ENCODE measurements around the gene ALMS1. TPM values are rescaled to one million over a fixed set of nuclear protein-coding genes. Genes with fewer than 3 reads are reported as not detected.
"Not testable (repeated sequence)": the region's sequence is repeated elsewhere in the genome, so short reads cannot be mapped to it uniquely, and the experiment has no call there.

The ALMS1 gene
- total and polyA plus RNA-seq, 4 donors = 7.2 to 58.0 (median 20.5) TPM

- H3K9me3 ChIP-seq (ENCODE audit: control insufficient read depth in 4 of 4, insufficient read depth in 3 of 4, low read length in 3 of 4) = peaks cover 0 to 12% (median 3%) of the 10 kb centered on the region in 4 donors
- no peak for DNase-seq
- no peak for ATAC-seq (ENCODE audit: insufficient read depth, low FRiP score)
- no peak for TF ChIP-seq CTCF (IDR thresholded peaks at IDR 0.05; ENCODE audit: control extremely low read depth, extremely low read depth)
- no peak overlapping the region for H3K9ac ChIP-seq (ENCODE audit: insufficient read depth in 1 of 2, low read length in 2 of 2)
- H3K4me1 ChIP-seq (ENCODE audit: control insufficient read depth in 5 of 5, insufficient read depth in 5 of 5, low read length in 5 of 5) = peaks cover 0 to 1% (median 0%) of the 10 kb centered on the region in 5 donors
- H3K27me3 ChIP-seq (ENCODE audit: control insufficient read depth in 3 of 3, insufficient read depth in 3 of 3, low read length in 2 of 3) = no peaks in the 10 kb centered on the region
- WGBS, 2 donors = 96 to 100% methylated on average over 1 of the region's 1 CpG
- no peak overlapping the region for H3K4me3 ChIP-seq
- H3K36me3 ChIP-seq (ENCODE audit: control insufficient read depth in 4 of 4, insufficient read depth in 4 of 4, low read length in 4 of 4) = peaks cover 0 to 19% (median 7%) of the 10 kb centered on the region in 4 donors
- H3K27ac ChIP-seq (ENCODE audit: low read depth in 1 of 2, low read length in 1 of 2) = no peak overlapping the region
Observed at GRCh38 chr2:73516033-73516432, 130.4 kb downstream of the ALMS1 start.

- Histone ChIP-seq H3K4me3 (no peak overlapping the region), H3K27ac (ENCODE audit: low read depth in 1 of 2, low read length in 1 of 2) (no peak overlapping the region), H3K27me3 (ENCODE audit: control insufficient read depth in 3 of 3, insufficient read depth in 3 of 3, low read length in 2 of 3) (no peaks in the 10 kb centered on the region), H3K36me3 (ENCODE audit: control insufficient read depth in 4 of 4, insufficient read depth in 4 of 4, low read length in 4 of 4) (peaks cover 9 to 31% (median 11%) of the 10 kb centered on the region in 4 donors), H3K9me3 (ENCODE audit: control insufficient read depth in 4 of 4, insufficient read depth in 3 of 4, low read length in 3 of 4) (peaks cover 0 to 9% (median 5%) of the 10 kb centered on the region in 4 donors), H3K4me1 (ENCODE audit: control insufficient read depth in 5 of 5, insufficient read depth in 5 of 5, low read length in 5 of 5) (no peaks in the 10 kb centered on the region), H3K9ac (ENCODE audit: insufficient read depth in 1 of 2, low read length in 2 of 2) (no peak overlapping the region)
- TF ChIP-seq CTCF (IDR thresholded peaks at IDR 0.05; ENCODE audit: control extremely low read depth, extremely low read depth) = no peak
- 91 to 100% methylated on average over 1 of the region's 1 CpG for WGBS, 2 donors
- no peak for ATAC-seq (ENCODE audit: insufficient read depth, low FRiP score)
- no peak for DNase-seq
Observed at GRCh38 chr2:73528688-73529087, 143.1 kb downstream of the ALMS1 start.

GRCh38 chr2:73530773-73531172 is 145.1 kb downstream of the ALMS1 start:
- not testable (repeated sequence) for DNase-seq; H3K27ac ChIP-seq (ENCODE audit: low read depth in 1 of 2, low read length in 1 of 2); ATAC-seq (ENCODE audit: insufficient read depth, low FRiP score); H3K4me3 ChIP-seq; H3K27me3 ChIP-seq (ENCODE audit: control insufficient read depth in 3 of 3, insufficient read depth in 3 of 3, low read length in 2 of 3); H3K9ac ChIP-seq (ENCODE audit: insufficient read depth in 1 of 2, low read length in 2 of 2); H3K4me1 ChIP-seq (ENCODE audit: control insufficient read depth in 5 of 5, insufficient read depth in 5 of 5, low read length in 5 of 5); H3K9me3 ChIP-seq (ENCODE audit: control insufficient read depth in 4 of 4, insufficient read depth in 3 of 4, low read length in 3 of 4)
- WGBS, 2 donors = 94 to 99% methylated on average over 4 of the region's 4 CpGs
- H3K36me3 ChIP-seq (ENCODE audit: control insufficient read depth in 4 of 4, insufficient read depth in 4 of 4, low read length in 4 of 4) = peaks cover 8 to 19% (median 12%) of the 10 kb centered on the region in 4 donors

- Histone ChIP-seq H3K9ac (ENCODE audit: insufficient read depth in 1 of 2, low read length in 2 of 2) (no peak overlapping the region), H3K4me3 (no peak overlapping the region), H3K9me3 (ENCODE audit: control insufficient read depth in 4 of 4, insufficient read depth in 3 of 4, low read length in 3 of 4) (peaks cover 0 to 6% (median 3%) of the 10 kb centered on the region in 4 donors), H3K27ac (ENCODE audit: low read depth in 1 of 2, low read length in 1 of 2) (no peak overlapping the region), H3K27me3 (ENCODE audit: control insufficient read depth in 3 of 3, insufficient read depth in 3 of 3, low read length in 2 of 3) (no peaks in the 10 kb centered on the region), H3K36me3 (ENCODE audit: control insufficient read depth in 4 of 4, insufficient read depth in 4 of 4, low read length in 4 of 4) (peaks cover 6 to 22% (median 14%) of the 10 kb centered on the region in 4 donors), H3K4me1 (ENCODE audit: control insufficient read depth in 5 of 5, insufficient read depth in 5 of 5, low read length in 5 of 5) (no peaks in the 10 kb centered on the region)
- 98 to 100% methylated on average over 1 of the region's 1 CpG for WGBS, 2 donors
- ATAC-seq (ENCODE audit: insufficient read depth, low FRiP score) (no peak), DNase-seq (no peak)
- TF ChIP-seq CTCF (IDR thresholded peaks at IDR 0.05; ENCODE audit: control extremely low read depth, extremely low read depth) = no peak
Observed at GRCh38 chr2:73532381-73532780, 146.7 kb downstream of the ALMS1 start.
